ENCODE measurements around the gene MLLT10. TPM values are rescaled to one million over a fixed set of nuclear protein-coding genes. Genes with fewer than 3 reads are reported as not detected.
A peak's percentile ranks its signal among the peaks of the same experiment; 100 is the strongest.
"Not testable (repeated sequence)": the region's sequence is repeated elsewhere in the genome, so short reads cannot be mapped to it uniquely, and the experiment has no call there.

The MLLT10 gene
- total RNA-seq, 1 donor from 2014 or later: 35.9 TPM

DNA sequence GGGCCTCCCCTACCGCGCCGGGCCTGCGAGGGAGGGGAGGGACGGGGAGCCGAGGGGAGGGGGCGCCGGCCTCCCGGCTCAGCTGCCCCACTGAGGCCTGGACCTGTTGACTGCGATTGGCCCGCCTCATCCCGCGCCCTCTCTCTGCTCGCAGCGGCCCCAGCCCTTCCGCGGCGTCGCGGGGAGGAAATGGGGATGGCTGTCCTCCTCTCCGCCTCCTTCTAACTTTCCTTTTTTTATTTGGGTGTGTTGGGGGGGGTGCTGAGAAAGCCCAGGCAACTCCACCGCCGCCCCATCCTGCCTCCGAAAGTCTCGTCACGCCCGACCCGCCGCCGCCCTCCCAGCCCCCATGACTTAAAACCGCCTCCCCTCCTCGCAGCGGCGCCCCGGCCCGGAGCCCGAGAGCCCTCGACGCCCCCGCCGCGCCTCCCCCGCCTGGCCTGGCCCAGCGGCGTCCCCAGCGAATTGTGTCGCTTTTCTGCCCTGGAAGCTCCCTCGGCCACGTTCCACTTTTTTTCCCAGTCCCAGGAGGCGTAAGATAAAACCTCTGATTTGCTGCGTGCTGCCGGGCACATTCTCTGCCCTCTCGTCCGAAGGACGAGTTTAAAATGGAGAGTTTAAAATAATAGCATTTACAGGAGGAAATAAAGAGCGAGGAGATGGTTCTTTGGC is 7.7 kb upstream of the MLLT10 start:
- DNase-seq (ENCODE audit: low spot score in 2 of 2): peak; percentile 60 to 74
- no peak for FAIRE-seq

DNA sequence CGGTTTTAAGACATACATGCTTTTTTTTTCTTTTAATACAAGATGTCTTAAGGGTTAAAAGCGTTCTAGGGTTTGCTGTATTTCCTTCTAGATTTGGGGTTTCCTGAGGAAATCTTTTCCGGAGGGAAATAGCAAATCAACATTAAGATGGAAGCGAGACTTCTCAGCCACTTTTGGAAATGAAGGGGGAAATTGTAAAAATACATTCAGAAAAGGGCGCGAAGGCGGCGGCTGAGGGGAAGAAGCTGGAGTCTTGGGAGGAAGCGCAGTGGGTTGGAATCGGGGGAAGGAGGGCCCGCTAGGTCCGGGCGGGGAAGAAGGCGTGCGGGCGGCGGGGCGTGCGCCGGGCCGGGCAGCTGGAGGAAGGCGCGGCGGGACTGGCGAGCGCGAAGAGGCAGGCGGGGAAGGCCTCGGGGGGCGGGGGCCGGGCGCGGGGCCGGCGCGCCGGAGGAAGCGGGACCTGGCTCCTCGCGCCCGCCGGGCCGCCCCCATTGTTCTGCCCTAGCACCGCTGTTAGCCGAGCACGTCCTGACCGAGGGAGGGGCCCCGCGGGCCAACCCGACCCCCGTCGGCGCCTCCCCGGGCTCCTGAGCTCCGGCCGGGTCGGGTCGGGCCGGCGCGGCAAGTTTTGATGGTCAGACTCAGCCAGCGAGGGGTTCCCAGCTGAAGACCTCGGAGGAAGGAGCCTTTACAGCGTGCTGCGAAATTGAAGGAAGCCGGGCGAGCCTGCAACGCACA is 7.0 kb upstream of the MLLT10 start:
- DNase-seq (ENCODE audit: low spot score in 2 of 2) (peak; percentile 53 to 67), FAIRE-seq (no peak)

DNA sequence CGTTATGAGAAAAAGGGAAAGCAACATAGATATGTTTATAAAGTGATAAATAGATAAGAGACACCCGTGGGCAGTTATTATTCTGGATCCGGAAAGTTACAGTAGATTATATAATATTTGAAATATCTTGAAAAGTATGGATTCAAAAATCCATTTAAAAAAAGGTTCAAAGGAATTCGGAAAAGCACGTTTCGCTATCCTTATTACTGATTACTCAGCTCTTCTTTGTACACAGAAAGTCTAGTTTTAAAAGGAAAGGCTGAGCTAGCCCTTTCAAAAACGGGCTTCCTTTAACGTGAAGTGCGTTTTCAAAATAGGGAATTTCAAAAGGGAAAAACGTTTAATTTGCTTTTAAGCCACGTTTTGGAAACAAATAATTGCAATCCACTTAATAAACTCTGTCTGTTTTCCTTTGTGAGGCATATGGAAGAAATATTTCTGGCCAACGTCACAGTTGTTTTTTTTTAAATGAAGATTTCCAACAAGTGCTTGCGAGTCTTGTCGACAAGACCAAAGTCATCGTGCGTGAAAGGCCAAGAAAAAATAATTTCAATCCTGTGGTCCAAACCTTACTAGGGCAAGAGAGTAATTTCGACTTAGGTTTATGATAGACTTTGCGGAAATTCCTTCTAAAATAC is 6.3 kb upstream of the MLLT10 start:
- FAIRE-seq (no peak), DNase-seq (ENCODE audit: low spot score in 2 of 2) (peak in 1 of 2 donors; percentile 30)

DNA sequence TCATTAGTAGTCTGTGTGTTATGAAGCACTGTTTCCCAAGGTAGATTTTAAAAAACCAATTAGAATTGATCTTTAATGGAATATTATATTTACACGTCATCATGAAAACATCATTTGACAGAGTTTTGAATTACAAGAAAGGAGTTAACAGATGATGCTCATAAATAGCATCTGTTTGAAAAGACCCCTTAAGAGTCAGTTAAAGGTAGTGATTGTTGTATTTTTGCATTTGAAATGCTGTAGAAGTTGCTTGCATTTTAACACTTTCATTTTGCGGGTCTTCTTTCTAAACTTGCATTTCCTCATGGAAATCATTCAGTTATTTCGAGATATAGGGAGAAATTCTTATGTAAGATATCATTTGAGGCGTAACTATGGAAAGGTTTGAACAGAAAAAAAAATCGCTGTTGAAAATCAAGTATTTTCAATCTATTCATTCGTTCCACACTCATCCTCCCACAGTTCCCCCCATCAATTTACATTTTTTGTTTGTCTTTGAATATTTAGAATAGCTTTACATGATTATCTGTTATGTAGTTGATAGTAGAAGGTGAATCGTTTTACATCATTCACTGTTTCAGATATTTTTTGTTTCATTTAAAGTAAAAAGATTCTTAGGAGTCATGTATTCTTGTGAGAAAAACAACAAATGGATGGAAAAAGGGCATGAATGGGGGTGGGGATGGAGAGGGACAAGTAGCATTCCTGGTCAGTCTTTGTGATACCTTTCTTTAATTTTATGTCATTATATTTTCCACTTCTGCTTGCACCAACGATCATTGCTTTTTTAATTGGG is 5.6 kb upstream of the MLLT10 start:
- no peak for FAIRE-seq
- no peak for DNase-seq (ENCODE audit: low spot score in 2 of 2)

DNA sequence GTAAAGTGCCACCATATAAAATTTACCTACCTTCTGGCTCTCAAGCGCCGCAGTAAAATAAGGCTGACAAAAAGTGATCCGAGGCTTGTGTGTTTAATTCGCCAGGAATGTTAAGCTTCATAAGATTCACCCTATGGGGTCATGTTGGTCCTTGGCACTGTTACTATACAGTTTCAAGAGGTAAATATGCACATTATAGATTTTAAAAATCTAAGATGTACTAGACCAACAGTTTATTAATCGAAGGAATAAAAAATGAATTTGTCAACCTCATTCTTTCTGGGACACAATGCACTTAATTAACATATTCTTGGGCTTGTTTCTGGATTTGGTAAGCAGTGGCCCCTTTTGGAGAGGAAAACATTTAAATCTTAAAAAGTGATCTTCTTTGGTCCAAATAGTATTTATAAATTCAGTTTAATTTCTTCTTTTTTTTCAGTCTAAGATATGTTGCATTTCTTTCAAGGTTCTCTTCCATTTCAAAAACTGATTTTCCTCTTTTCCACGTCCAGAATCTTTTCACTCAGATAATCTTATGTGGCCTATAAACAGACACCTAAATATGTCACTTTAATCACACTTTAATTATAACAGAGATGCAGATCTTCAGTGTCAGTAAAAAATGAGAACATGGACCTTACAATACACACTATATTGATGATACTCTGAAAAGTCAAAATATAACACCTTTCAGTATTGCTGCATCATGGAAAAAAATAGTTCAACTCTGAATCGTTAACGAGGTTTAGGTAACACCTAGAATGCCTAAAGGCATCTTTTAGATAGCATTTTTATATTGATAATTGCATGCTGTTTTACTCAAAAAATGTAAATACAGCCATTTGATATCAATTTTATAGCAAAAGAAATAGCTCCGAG is 4.8 kb upstream of the MLLT10 start:
- FAIRE-seq: no peak
- no peak for DNase-seq (ENCODE audit: low spot score in 2 of 2)

DNA sequence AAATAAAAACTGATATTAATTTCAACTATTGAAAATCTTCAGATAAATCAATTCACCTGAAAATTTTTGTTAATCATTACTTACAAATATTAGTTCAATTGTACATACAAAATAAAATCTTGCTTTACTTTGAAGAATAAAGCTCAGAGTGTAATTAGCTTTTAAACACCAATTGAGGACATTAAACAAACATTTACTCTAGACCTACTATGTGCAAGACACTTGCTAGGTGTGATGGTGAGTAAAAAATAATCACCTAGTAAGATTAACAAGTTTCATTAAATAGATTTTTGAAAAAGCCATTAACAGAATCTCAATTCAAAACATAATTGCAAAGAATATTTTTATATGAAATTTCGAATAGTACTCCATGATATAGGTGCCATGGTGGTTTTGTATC is 3.9 kb upstream of the MLLT10 start:
- DNase-seq (ENCODE audit: low spot score in 2 of 2) (no peak), FAIRE-seq (no peak)

DNA sequence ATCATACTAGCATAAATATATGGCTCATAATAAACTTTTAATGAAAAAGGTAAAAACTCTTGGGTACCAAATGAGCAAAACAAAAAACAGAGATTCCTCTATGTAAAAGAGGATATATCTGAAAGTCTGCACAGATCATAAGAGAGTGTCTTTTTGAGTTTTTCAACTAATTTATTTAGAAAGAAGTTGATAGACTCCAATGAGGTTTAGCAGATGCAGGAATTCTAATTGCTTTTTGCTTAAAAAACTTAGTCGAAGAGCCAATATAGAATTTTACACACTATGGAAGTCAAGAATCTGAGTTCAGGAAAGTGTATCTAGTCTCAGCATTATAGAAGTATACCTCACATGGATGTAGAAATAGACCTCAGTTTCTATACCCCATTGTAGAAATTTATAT is 3.4 kb upstream of the MLLT10 start:
- DNase-seq (ENCODE audit: low spot score in 2 of 2) (no peak), FAIRE-seq (no peak)

DNA sequence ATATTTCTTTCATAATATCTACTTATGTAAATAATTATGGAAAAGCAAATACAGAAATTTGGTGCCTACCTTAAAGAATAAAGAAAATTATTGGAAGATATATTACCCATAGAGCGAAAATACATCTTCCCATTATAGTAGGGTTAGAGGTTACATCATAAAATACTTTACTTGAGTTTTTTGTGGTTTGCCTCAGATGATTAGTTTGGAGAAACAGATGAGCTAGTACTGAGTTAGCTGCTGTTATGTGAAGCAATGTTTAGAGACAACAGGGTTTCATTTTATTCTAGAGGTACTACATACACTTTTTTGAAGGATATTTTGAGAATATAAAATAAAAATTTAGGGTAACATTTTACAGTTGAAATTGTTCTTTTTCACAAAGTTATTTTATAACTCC is 2.9 kb upstream of the MLLT10 start:
- DNase-seq (ENCODE audit: low spot score in 2 of 2) (no peak), FAIRE-seq (no peak)

DNA sequence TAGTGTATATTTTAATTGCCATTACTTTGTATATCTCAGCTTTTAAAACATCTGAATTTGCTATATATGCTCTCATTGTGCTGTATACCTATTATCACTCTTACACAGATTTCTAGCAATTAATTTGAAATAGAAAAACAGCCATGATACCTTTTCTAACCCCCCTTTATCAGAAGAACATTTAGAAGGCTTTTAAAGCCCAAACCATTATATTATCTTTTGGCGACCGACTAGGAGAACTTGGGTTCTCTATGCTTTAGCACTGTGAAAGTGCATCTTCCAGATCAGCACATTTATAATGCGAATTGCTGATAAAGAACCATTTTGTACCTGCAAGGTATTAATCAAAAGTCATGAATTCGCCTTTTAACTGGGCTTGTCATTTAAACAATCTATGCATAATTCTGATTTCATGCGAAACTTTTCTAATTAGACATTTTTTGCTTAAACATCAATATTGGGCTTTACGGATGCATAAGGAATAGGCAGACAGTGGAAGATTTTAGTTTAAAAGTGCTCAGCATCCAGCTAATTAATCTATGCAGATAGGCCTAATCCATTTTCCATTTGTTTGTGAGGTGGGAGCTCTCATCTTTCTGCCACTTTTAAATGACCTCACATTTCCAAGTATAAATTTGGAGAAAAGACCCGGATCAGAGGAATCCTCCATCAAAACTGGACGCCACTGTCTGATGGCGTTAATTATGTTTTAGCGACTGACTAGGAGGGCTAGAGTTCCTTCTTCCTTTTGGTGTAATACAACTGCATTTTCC is 1.2 kb upstream of the MLLT10 start:
- FAIRE-seq (no peak), DNase-seq (ENCODE audit: low spot score in 2 of 2) (no peak)

DNA sequence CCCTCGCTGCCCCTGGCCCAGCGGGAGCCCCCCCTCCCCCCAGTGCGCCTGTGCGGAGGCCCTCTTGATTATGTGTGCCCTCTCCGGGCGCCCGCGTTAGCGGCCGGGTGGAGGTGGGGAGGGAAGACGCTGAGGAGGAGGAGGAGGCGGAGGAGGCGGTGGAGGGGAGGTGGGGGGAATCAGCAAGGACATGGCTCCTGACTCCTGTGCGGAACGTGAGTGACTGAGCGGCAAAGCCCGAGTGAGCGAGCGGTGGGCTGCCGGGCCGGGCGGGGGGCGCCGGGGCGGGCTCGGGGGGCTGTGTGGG is 201 bp downstream of the MLLT10 start:
- DNase-seq (ENCODE audit: low spot score in 2 of 2): no peak

DNA sequence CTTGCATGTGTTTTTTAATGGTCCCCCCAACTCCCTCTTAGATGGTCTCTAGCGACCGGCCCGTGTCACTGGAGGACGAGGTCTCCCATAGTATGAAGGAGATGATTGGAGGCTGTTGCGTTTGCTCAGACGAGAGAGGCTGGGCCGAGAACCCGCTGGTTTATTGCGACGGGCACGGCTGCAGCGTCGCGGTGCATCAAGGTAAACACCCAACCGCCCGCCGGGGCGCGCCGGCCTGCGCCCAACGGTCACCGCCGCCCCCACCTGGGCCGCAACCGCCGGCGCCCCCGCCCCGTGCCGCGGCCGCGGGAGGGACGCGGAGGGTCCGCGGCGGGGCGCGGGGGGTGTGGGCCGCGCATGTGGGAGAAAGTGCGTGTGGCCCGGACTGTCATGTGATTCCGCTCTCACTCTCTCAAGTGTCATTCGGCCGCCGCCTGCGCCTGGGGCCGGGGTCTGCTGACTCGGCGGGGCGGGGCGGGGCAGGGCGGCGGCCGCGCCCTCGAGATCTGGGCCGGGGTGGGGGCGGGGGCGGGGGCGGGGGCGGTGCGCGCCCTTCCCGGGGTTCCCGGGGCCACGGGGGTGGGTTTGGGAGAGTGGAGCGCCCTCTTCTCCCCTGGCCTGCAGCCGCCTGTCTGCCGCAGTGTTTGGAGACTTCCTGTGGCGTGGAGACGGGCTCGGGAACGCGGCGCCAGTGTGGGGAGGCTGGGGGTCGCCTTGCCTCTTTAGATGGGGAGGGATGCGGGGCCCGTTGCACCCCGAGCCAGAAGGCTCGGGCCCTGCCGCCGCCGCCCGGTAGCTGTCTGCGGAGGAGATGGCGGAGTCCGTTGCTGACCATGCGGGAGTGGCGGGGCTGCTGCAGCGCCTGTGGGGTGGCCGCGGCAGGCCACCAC is 817 bp downstream of the MLLT10 start:
- FAIRE-seq (no peak), DNase-seq (ENCODE audit: low spot score in 2 of 2) (peak; percentile 58 to 73)

More for the DNA sequence above, 201 bp downstream of the MLLT10 start:
- no peak for FAIRE-seq

DNA sequence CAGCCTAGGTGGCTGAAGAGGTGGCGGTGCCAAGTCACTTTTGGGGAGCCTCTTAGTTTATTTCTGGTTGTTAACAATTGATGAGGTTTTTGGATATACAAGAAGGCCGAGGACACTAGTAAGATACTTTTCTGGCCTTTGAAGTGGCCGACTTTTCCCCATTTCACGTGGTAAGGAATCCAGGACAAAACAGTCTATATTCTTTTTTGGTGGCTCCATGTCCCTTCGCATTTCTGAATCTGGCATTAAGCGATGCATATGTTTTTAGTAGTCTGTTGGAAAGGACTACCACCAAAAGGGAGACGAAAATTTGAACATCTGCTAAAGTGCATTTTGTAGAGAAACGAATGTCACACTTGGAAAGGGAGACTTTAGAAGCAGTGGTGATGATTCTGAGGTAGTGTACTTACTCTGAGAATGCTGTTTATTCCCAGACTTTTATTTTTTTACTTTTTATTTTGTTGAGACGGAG is 1.5 kb downstream of the MLLT10 start:
- no peak for FAIRE-seq
- DNase-seq (ENCODE audit: low spot score in 2 of 2): no peak

DNA sequence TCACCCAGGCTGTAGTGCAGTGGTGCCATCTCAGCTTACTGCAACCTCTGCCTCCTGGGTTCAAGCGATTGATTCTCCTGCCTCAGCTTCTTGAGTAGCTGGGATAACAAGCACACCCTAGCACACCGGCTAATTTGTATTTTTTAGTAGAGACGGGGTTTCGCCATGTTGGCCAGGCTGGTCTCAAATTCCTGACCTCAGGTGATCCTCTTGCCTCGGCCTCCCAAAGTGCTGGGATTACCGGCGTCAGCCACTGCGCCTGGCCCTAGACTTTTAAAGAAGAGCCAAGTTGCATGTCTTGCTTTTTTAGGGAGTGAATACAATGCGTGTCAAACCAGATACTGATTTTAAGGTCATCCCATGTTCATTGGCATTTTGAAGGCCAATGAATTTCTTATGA is 1.9 kb downstream of the MLLT10 start:
- DNase-seq (ENCODE audit: low spot score in 2 of 2); FAIRE-seq: not testable (repeated sequence)

DNA sequence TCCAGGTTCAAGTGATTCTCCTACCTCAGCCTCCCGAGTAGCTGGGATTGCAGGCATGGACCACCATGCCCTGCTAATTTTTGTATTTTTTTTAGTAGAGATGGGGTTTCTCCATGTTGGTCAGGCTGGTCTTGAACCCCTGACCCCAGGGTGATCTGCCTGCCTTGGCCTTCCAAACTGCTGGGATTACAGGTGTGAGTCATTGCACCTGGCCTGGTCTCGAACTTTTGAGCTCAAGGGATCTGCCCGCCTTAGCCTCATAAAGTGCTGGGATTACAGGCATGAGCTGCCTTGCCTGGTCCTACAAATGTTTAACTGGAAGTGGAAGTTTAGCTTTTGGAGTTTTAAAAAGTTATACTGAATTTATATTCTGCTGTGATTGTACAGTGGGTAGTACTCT is 2.8 kb downstream of the MLLT10 start:
- DNase-seq (ENCODE audit: low spot score in 2 of 2): no peak
- no peak for FAIRE-seq

DNA sequence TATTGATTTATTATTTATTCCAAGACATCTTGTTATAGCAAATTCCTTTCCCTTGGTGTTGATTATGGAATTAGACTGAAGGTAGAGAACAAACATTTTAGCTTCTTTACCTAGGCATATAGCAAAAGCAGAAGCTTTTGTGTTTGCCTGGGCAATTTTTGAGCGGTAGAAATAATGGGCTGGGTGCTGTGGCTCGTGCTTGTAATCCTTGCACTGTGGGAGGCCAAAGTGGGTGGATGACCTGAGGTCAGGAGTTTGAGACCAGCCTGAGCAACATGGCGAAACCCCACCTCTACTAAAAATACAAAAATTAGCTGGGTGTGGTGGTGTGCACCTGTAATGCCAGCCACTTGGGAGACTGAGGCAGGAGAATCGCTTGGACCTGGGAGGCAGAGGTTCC is 6.7 kb downstream of the MLLT10 start:
- DNase-seq (ENCODE audit: low spot score in 2 of 2); FAIRE-seq: not testable (repeated sequence)

DNA sequence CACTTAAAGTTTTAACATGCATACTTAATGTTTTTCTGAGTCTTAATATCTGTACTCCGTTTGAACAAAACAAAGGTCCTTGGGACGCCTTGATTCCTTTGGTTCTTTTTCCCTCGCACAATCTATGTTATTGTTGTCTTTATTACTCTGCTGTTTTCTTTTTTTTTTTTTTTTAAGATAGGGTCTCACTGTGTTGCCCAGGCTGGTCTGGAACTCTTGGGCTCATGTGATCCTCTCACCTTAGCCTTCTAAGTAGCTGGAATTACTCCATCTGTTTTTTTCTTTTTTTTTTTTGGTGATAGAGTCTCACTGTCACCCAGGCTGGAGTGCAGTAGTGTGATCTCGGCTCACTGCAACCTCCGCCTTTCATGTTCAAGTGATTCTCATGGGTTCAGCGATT is 13.2 kb downstream of the MLLT10 start:
- DNase-seq (ENCODE audit: low spot score in 2 of 2) (no peak), FAIRE-seq (no peak)

DNA sequence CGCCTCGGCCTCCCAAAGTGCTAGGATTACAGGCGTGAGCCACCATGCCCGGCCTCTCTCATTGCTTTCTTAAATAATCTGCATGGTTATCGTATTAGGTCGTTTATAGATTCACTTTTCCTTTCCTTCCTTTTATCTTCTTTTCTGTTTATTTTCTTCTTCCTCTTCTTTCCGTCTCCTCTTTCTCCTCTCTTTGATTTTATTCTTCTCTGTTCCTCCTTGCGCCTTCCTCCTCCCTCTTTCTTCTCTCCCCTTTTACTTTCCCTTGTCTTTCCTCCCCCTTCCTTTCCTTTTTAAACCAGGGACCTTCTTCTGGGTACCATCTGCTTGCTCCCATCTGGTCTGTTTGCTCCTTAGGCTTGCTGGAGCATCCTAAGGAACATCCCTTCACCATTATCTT is 18.6 kb downstream of the MLLT10 start:
- FAIRE-seq (no peak), DNase-seq (ENCODE audit: low spot score in 2 of 2) (no peak)

DNA sequence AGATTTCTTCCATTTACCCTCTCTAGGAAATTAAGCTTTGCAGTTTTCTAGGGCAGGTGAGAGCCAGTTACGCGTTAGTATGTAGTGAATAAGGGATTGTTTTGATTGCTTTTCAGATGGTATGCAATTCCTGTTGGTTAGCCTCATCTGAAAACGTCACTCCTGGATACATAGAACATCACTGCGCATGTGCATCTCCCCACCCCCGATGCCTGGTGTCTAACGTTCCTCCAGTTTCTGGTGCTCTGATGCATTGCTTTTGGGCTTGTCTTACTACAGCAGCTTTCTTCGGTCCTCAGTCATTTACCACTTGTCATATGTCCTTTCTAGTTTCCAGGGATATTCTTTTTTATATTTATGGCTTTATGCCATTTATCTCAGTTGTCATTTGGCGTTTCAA is 22.5 kb downstream of the MLLT10 start:
- no peak for FAIRE-seq

More for the DNA sequence above, 22.5 kb downstream of the MLLT10 start:
- DNase-seq (ENCODE audit: low spot score in 2 of 2): no peak
